ENCODE results near the gene ALG1. TPM values are rescaled to one million over a fixed set of nuclear protein-coding genes. Genes with fewer than 3 reads are reported as not detected.

Gene ALG1
- total and polyA plus RNA-seq, 2 of the 13 experiments (the other 11 are each of a cell fraction or from before 2014, with no cell fraction given) = 43.3 to 75.6 TPM

- TF ChIP-seq, protein P1, sequence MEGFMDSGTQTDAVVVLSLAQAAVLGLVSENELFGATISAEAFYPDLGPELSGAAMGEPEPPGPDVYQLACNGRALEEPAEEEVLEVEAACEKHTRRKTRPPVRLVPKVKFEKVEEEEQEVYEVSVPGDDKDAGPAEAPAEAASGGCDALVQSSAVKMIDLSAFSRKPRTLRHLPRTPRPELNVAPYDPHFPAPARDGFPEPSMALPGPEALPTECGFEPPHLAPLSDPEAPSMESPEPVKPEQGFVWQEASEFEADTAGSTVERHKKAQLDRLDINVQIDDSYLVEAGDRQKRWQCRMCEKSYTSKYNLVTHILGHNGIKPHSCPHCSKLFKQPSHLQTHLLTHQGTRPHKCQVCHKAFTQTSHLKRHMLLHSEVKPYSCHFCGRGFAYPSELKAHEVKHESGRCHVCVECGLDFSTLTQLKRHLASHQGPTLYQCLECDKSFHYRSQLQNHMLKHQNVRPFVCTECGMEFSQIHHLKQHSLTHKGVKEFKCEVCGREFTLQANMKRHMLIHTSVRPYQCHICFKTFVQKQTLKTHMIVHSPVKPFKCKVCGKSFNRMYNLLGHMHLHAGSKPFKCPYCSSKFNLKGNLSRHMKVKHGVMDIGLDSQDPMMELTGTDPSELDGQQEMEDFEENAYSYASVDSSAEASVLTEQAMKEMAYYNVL (CRISPR knock-in tag; IDR thresholded peaks at IDR 0.05; ENCODE audit: borderline replicate concordance) = peak; percentile 89; the same call in 1 of the 2 replicates
- no peak for TF ChIP-seq ZFP37 (CRISPR knock-in tag; IDR thresholded peaks at IDR 0.05; ENCODE audit: borderline replicate concordance)
- no peak for TF ChIP-seq CERS6 (CRISPR knock-in tag; IDR thresholded peaks at IDR 0.05)
- 0 out of 2 replicates have a peak, but pooled peaks have one; percentile 17 for TF ChIP-seq SOX13 (IDR thresholded peaks at IDR 0.05)
- no peak; a peak in 2 of 4 replicates for TF ChIP-seq SOX13 (CRISPR knock-in tag; conservative IDR thresholded peaks at IDR 0.05 in 1 of 2, IDR thresholded peaks at IDR 0.05 in 1 of 2)
- no peak for TF ChIP-seq SMARCE1 (IDR thresholded peaks at IDR 0.05; ENCODE audit: borderline replicate concordance)
- peak; percentile 90; the same call in 1 of the 2 replicates for TF ChIP-seq ZNF556 (CRISPR knock-in tag; IDR thresholded peaks at IDR 0.05; ENCODE audit: borderline replicate concordance)
- TF ChIP-seq HNRNPUL1 (IDR thresholded peaks at IDR 0.05; ENCODE audit: low read depth, low read length) = no peak
- no peak; the same call in 1 of the 2 replicates for TF ChIP-seq JDP2 (CRISPR knock-in tag; IDR thresholded peaks at IDR 0.05; ENCODE audit: borderline replicate concordance)
- no peak for TF ChIP-seq ZBTB42 (CRISPR knock-in tag; IDR thresholded peaks at IDR 0.05)
- 0 out of 2 replicates have a peak, but pooled peaks have one; percentile 65 for TF ChIP-seq E2F5 (CRISPR knock-in tag; conservative IDR thresholded peaks at IDR 0.05)
- TF ChIP-seq ZBTB25 (CRISPR knock-in tag; IDR thresholded peaks at IDR 0.05) = peak; percentile 88
- no peak for TF ChIP-seq NAIF1 (CRISPR knock-in tag; IDR thresholded peaks at IDR 0.05; ENCODE audit: borderline replicate concordance)
- no peak for TF ChIP-seq KLF9 (CRISPR knock-in tag; IDR thresholded peaks at IDR 0.05; ENCODE audit: low read depth)
- TF ChIP-seq SALL2 (CRISPR knock-in tag; IDR thresholded peaks at IDR 0.05) = peak; percentile 80; the same call in 1 of the 2 replicates
- no peak for TF ChIP-seq NPAS2 (CRISPR knock-in tag; IDR thresholded peaks at IDR 0.05; ENCODE audit: borderline replicate concordance)
- TF ChIP-seq AGO1 (IDR thresholded peaks at IDR 0.05; ENCODE audit: low read depth, low read length, poor library complexity, severe bottlenecking) = peak; percentile 79
- TF ChIP-seq, protein P2, sequence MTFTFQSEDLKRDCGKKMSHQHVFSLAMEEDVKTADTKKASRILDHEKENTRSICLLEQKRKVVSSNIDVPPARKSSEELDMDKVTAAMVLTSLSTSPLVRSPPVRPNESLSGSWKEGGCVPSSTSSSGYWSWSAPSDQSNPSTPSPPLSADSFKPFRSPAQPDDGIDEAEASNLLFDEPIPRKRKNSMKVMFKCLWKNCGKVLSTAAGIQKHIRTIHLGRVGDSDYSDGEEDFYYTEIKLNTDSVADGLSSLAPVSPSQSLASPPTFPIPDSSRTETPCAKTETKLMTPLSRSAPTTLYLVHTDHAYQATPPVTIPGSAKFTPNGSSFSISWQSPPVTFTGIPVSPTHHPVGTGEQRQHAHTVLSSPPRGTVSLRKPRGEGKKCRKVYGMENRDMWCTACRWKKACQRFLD (CRISPR knock-in tag; IDR thresholded peaks at IDR 0.05; ENCODE audit: borderline replicate concordance) = no peak
- TF ChIP-seq FOXO1 (CRISPR knock-in tag; IDR thresholded peaks at IDR 0.05) = peak; percentile 86
- TF ChIP-seq MAFK (conservative IDR thresholded peaks at IDR 0.05 in 1 of 2, IDR thresholded peaks at IDR 0.05 in 1 of 2; ENCODE audit: low read length in 2 of 2) = no peak
- peak; percentile 72; the same call in 1 of the 2 replicates for TF ChIP-seq TFDP2 (CRISPR knock-in tag; IDR thresholded peaks at IDR 0.05)
- no peak; the same call in 1 of the 2 replicates for TF ChIP-seq ZNF468 (CRISPR knock-in tag; IDR thresholded peaks at IDR 0.05)
Measured at GRCh38 chr16:5071681-5072333, at the start of gene ALG1 (continued).
